GM23338 (cell line): ENCODE data around the gene C1orf210.

ENCODE experiments used
- EZH2 ChIP-seq: fragments of 200-600 bp; sonication (generic); IDR thresholded peaks from one replicate; pipeline ENCODE4 v1.8.0; 2017; ENCODE audit warnings: antibody characterized with exemption, mild to moderate bottlenecking, low read depth; ENCODE audit not compliant: unreplicated experiment
- EZH2phosphoT487 ChIP-seq: fragments of 200-600 bp; sonication (generic); IDR thresholded peaks from one replicate; pipeline ENCODE4 v1.8.1; 2018; ENCODE audit warnings: antibody characterized with exemption; ENCODE audit not compliant: unreplicated experiment
- POLR2AphosphoS5 ChIP-seq: IDR thresholded peaks from 2 replicates; pipeline ENCODE4 v1.6.1; 2016; ENCODE audit warnings: antibody characterized with exemption, low read depth
- TF ChIP-seq, protein P1 (sequence below), 2 experiments: fragments of 200-600 bp in 1 of 2; sonication (generic) in 1 of 2; conservative IDR thresholded peaks; 2 replicates each; pipeline versions ENCODE4 v1.5.1 to v1.6.1; 2016 to 2017; ENCODE audit warnings: antibody characterized with exemption in 2 of 2, low read depth in 2 of 2, mild to moderate bottlenecking in 2 of 2, moderate library complexity in 1 of 2

DNA sequence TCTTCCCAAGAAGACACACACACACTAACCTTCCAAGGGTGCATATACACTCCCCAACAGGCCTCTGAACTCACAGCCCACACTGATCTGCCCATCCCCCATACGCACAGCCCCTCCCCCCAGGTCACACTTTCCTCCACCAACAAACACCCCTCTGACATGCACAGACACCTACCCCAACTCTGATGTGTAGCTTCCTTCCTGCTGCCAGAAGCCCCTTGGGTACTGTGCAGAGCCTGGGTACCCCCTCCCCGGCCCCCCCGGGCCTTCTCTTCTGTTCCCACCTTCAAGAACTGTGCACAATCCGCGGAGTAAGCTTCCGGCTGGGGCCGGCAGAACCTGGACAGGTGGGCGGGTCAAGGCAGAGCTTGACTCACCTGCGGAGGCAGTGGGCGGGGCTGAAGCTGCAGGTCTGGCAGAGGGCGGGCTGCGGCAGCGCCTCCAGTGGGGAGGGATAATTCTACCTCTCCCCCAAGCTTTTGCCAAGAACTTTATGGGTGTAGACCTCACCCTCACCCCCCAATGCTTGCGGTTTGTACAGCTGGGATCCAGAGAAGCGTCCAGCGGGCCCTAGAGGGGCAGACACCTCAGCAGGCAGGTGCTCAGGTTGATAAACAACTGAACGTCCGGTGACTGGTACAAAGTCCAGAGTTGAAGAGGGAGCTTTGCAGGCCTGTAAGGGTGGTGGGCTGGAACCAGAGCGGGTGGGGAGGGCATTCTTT lies at the start of gene C1orf210:
- TF ChIP-seq, protein P1, sequence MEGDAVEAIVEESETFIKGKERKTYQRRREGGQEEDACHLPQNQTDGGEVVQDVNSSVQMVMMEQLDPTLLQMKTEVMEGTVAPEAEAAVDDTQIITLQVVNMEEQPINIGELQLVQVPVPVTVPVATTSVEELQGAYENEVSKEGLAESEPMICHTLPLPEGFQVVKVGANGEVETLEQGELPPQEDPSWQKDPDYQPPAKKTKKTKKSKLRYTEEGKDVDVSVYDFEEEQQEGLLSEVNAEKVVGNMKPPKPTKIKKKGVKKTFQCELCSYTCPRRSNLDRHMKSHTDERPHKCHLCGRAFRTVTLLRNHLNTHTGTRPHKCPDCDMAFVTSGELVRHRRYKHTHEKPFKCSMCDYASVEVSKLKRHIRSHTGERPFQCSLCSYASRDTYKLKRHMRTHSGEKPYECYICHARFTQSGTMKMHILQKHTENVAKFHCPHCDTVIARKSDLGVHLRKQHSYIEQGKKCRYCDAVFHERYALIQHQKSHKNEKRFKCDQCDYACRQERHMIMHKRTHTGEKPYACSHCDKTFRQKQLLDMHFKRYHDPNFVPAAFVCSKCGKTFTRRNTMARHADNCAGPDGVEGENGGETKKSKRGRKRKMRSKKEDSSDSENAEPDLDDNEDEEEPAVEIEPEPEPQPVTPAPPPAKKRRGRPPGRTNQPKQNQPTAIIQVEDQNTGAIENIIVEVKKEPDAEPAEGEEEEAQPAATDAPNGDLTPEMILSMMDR (conservative IDR thresholded peaks at IDR 0.05; ENCODE audit: low read depth in 2 of 2) = peak; percentile 56 to 63
- no peak for TF ChIP-seq EZH2
- TF ChIP-seq EZH2phosphoT487 = no peak
- TF ChIP-seq POLR2AphosphoS5 = peak; percentile 40; the same call in 1 of the 2 replicates
